ENCODE results near the gene PRDM16.

GRCh38 chr1:3062616-3063378, 6.2 kb upstream of the PRDM16 start:
- TF ChIP-seq HDAC6 (IDR thresholded peaks at IDR 0.05; ENCODE audit: low read depth, low read length) (no peak), CTCF (IDR thresholded peaks at IDR 0.05; ENCODE audit: control extremely low read depth in 1 of 3, insufficient read depth in 1 of 3, low read depth in 1 of 3, low read length in 3 of 3) (no peak)

All from H1 (cell line).